HG03025 (cell line): ENCODE results near the gene MORN1.

ENCODE experiments used
- ATAC-seq: cut with Tn5 transposase; IDR thresholded peaks from one replicate; pipeline ENCODE4 v1.9.1; 2021; ENCODE audit warnings: mild to moderate bottlenecking, moderate library complexity; ENCODE audit not compliant: unreplicated experiment, low FRiP score

The MORN1 gene

DNA sequence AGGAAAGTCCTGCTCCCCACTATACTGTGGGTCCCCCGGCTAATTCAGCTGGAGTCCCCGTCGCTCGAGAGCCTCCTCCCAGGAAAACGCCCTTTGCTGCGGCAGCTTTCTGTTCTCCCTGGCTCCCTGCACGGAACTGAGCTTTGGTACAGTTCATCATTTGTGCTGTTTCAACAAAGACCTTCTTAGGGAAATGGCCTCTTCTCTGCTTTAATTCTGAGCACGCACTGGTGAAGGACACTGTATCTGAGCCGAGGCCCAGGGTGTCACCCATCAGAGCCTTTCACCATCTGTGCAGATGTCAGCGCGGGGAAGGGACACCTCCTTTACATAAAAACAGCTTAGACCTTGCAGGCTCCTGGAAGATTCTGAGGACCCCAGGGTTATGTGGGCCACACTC lies 34.5 kb upstream of the MORN1 start:
- no peak for ATAC-seq

DNA sequence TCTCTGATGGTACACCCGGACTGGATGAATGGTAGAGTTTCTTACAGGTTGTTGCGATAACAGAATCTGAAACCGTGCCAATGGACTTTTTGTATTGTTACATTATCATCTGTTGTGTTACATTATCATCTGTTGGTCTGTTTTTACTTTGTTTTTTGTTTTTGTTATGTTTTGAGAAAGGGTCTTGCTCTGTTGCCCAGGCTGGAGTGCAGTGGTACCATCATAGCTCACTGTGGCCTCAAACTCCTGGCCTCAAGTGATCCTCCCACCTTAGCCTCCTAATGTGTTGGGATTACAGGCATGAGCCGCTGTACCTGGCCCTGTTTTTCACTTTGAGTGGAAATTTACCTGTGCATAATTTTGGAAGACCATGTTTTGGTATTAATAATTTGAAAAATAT lies 31.2 kb upstream of the MORN1 start:
- no peak for ATAC-seq

DNA sequence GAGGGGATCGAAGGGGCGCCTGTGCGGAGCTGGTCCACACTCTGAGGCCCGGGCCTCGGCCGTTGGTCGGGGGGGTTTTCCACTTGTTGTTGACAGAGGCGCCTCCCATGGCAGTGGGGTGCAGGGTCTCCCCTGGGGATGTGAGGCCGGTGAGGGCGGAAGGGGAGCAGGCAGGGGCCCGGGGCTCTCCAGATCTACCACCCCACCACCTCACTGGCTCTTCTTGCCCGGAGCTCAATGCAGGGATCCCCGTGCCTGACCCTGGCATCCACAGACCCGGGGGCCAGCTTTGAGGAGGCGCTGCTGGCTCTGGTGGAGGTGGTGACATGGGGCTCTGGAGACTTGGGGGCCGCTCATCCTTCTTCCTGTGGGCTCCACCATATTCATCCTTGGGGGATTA lies 28.1 kb upstream of the MORN1 start:
- ATAC-seq = no peak

DNA sequence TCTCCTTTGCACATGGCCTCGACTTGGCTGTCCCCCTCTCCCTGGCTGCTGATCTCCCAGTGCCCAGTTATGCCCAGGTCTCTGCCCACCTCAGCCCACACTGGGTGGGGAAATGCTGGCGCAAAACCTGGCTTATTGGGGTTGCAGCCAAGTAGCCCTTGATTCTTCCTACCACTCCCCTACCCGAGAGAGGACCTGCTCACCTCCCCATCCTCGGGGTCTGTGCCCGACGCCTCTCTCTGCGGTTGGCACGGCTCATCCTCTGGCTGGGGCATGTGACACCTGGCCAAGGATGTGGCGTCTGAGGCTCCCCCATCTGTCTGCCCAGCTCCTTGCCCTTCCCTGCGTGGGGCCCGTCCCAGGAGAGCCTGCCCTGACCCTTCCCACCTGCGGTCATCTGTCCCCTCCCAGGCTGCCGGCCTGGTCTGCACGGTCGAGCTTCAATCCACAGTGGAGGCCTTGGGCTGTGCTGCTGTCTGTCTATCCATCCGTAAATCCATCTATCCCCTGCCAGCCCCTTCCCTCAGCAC lies 27.5 kb upstream of the MORN1 start:
- no peak for ATAC-seq

DNA sequence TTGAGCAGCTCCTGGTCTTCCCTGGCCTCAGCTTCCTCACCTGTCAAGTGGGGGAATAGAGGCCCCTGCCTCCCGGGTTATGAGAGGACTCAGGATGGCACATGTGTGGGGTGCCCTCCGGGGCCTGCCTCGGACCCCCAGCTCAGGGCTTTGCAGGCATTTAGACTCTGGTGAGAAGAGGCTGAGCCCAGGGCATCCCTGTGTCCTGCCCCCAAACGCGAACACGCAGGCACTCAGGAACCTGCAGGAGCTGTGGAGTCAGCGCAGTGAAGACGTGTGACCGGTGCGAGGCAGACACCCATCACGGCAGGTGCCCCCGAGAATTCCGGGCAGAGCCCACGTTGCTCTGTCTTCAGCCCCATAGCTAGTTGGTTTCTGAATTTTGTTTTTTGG lies 26.5 kb upstream of the MORN1 start:
- ATAC-seq = no peak

DNA sequence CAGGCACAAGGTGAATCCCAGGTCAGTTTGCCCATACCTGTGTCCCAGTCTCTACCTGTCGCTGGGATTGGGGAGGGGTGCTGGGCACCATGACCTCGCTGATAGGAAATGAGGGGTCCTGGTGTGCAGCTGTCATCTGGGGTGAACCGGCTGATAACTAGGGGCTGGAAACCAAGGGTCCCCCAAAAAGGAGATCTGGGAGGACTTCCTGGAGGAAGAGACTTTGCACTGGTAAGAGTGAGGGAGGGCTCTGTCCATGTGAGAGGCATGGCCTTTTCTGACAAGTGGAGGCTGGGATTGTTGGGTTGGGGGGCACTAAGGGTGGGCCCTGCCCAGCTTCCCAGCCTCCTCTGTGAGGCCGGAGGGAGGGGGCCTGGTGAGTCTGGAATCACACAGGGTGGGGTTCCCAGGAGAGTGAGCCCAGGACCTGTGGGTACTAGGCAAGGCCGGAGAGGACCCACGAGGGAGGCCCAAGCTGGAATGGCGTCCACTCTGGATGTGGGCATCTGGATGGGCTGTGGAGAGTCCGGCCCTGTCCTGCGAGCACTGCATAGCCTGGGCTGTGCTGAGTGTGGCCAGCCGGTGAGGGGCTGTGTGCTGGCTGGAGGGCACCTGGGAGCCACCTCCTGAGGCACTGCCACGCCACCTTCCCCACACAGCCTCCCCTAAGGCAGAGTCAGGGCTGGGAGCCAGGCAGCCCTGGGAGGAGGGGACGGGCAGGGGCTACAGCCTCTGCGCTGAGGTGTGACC lies 25.9 kb upstream of the MORN1 start:
- no peak for ATAC-seq

DNA sequence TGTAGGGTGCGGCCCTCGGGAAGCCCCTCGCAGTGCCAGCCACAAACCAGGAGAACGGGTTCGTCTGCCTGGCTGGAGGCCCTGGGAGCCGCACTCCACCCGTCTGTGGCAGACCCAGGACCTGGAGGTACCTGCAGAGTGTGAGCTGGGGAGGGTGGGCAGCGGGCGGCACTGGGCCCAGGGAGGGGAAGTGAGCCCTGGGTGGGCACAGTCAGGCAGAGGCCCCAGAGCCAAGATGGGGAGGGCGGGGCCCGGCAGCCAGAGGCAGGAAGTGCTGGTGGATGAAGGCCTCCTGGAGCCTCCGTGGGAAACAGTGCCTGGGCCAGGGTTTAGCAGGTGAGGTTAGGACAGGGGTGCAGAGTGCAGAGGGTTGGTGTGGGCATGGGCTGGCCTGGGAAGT lies 25.0 kb upstream of the MORN1 start:
- no peak for ATAC-seq

DNA sequence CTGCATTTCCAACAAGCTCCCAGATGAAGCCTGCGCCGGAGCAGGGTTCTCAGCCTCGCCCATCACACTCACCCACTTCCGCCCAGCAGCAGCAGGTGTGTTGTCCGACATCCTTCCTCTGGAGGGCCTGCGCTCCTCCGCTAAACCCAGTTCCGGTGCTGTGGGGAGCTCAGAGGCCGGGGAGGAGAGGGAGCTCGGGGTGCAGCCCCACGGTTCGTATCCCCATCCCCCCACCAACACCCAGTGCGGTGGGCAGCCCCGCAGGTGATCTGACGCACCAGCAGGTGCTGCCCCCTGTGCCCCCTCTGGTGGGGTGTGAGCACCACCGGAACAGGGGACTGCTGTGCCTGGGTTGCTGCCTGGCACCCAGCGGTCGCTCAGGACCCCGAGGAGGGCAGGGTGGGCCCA lies 24.5 kb upstream of the MORN1 start:
- ATAC-seq = no peak

DNA sequence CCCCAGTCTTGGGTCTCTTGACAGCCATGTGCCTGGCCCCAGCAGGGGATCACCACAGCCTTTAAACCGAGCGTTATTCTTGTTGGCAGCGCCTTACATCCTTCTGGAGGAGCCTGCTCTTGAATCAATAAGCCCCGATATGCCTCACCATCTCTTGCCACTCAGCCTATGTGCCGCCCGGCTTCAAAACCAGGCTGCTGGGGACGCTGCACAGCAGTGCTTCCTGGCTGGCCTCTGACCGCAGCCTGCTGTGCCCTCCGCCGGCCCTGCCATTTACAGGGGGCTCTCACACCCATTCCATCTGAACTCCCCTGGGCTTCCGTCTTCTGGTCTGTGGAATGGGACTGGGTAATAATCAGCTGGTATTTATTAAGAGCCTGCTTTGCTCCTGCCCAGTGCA lies 24.0 kb upstream of the MORN1 start:
- no peak for ATAC-seq

DNA sequence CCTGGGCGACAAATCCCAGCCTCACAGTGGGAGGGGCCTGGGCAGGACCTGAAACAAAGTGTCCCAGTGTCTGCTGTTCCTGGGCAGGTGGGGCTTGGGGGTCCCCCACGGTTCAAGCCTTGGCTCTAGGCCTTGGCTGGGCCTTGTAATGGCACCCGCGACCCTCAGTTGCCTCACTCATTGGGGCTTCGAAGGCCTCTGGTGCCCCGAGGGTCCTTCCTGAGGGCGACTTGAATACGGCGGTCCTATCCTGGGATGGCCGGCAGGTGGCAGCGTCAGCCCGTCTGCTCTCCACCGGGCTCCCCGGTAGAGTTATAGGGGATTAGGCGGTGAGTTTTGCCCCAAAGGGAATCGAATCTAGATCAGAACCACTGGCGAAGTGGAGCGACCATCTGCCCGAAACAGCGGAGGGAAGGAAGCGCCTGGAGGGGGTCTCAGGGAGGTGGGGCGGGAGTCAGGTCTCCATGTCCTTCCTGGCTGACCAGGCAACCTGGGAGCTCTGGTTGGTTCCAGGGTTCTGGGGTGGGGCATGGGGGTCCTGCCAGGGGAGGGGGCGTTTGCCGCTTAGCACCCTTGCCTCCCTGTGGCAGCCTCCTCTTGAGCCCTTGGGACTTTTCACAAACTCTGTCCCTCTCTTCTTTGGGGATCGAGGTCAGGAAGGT lies 23.1 kb upstream of the MORN1 start:
- ATAC-seq = no peak

DNA sequence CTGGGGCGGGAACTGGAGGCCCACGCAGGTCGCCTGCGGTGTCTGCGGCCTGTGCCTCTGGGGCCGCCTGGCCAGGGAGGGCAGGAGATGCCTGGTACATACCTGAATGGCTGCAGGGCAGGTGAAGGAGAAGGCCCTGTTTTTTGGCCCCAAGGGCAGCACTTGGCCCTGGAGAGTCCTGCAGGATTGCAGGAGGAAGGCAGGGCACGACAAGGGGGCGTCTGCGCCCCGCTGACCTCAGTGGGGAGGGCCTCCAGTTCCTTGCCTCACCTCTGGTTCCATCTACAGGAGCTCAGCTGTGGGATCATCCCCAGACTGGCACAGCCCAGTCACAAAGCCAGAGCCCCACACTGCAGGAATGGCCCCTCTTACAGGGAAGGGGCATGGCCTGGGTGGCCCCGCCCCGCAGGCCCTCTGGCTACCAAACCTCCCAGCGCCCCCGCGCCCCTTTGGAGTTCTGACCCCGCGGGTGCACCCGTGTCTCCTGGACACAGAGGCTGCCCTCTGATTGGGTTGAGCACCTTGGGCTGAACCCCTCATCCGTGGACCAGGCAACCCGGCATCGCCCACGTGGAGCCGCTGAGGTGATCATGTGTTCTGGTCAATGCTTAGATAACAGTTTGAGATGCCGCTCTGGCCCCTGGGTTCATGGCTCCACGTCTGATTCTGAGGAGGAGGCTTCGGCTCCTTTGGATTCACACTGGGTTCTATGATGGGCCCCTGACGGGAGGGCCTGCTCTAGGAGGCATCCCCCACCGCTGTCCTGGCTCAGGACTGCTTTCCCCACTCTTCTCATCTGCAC lies 22.3 kb upstream of the MORN1 start:
- ATAC-seq = no peak

DNA sequence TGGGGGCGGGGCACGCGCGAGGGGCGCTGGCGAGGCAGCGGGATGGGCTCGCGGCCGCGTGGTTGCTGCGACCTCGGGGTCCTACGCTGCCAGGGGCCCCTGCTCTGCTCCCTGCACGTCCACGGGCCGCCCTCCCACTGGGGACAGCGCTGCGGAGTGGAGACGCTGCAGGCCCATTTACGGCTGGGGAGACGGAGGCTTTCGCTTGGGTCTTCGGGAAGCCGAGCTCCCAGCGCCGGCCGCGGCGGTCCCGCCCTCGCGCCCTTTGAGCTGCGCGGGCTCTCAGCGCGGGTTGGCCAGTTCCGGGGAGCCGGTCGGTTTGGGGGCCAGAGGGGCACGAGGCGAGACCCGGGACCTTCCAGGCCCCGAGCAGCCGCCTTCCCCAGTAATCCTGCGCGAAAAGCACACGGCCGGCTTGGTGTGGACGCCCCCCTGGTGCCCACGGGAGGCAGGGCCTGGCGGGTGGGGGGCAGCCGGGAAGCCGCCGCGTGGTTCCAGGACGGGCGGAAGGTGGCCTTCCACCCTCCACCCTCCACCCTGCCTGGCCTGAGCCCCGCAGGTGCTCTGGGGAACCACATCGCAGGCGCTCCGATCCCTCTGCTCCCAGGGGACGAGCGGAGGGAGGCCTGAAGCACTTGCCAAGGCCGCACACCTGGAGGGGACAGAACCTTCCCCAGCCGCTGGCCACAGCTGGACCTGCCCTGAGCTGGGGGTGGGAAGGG lies 21.6 kb upstream of the MORN1 start:
- peak; percentile 14 for ATAC-seq

DNA sequence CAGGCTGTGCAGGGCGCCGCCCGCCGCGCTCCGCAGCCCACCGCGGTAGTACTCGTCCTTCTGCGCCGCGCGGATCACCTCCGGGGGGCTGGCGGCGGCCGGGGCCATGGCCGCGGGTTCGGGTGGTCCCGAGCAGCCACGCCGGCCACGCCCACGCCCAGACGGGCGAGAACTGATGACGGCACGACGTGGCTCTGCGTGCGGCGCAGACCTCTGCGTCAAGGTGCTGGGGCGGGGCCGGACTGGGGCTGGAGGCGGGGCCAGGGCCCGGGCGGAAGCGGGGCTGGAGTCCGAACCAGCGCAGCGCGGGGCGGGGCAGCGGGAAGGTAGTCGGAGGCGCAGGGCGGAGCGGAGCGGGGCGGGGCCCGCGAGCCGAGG lies 21.0 kb upstream of the MORN1 start, which contains the start of gene PEX10:
Gene PEX10, minus strand, starts transcription at position 170 of the 378 bp plus-strand sequence. Its CDS starts 62 bp downstream, at position 108.
- ATAC-seq = peak; percentile 74

DNA sequence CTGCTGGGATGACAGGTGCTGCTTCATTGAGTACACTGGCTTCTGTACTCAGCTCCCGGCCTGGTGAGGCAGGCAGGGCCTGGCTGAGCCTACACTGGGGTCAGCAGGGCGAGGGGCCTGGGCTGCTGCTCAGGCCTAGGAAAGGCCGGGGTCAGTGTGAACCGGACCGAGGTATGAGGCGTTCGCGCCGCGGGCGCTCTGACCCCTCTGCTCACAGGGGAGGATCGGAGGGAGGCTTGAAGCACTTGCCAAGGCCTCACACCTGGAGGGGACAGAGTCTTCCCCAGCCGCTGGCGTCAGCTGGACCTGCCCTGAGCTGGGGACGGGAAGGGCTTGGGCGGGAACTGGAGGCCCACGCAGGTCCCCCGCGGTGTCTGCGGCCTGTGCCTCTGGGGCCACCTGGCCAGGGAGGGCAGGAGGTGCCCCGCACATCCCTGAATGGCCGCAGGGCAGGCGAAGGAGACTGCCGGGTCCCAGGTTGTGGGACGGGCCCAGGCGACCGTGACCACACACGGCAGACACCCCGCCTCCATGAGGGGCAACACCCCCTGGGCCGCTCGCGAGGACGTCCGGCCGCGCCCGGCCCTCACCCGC lies 20.5 kb upstream of the MORN1 start:
- ATAC-seq = peak; percentile 19

DNA sequence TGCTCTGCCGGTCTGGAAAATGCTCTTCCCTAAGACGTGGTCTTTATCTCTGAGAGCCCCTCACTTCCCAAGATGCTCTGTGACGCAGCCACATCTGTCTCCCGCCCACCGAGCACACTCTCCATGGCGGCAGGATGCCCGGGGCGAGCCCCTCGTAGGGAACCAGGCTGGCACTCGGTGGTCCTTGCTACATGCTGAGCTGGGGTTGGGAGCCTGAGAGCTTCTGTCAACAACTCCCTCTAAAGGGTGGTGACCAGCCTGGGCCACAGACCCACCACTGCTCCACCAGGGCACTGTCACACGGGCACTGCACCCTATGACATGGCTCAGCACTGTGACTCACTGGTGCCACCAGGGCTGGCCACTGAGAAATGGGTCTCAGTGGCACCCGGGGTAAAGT lies 18.4 kb upstream of the MORN1 start:
- ATAC-seq = no peak

DNA sequence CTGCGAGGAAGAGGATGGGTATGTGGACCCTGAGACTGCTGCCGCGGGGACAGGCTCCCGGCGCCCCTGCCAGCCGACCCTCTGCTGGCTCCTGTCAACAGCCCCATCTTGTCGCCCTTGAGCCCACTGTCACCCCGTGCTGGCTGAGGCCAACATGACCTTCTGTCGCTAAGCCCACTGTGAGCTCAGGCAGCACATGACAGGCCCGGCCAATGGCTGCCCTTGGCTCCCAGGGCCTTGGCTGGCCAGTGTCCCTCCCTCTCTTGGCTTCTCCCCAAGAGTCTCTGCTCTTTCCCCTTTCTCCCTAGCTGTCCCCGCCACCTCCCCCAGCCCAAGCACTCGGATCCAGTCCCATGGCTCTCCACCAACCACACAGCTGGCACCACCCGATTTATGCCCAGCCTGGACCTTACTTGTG lies 17.5 kb upstream of the MORN1 start:
- ATAC-seq = no peak

DNA sequence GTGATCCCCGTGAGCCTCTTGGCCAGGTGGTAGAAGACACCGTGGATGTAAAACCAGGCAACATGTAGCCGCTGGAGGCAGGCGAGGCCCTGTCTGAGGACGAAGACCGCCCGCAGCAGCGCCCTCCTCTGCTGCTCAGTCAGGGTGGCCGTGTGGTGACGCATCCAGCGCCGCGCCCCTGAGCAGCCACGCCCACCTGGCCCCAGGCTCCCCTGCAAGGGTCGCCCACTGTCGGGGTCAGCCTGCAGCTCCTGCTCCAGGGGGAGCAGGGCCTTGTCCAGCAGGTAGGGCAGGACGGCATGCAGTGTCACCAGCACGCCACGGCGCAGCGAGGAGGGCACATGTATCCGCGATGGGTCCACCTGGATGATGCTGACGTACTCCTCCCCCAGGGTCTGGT lies 17.1 kb upstream of the MORN1 start:
- ATAC-seq = no peak

DNA sequence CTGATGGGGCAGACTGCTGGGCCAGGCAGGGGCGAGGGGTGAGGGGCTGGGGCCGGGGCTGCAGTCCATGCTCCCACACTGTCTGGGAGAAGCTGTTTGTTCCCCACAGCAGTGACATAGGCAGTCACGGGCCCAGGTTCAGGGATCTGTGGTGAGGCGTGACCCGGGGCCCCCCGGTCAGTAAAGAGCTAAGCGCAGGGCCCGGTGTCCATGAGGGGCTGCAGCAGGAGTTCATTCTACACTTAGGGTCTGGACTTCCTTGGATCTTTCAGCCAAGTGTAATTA lies 16.6 kb upstream of the MORN1 start:
- ATAC-seq = no peak

DNA sequence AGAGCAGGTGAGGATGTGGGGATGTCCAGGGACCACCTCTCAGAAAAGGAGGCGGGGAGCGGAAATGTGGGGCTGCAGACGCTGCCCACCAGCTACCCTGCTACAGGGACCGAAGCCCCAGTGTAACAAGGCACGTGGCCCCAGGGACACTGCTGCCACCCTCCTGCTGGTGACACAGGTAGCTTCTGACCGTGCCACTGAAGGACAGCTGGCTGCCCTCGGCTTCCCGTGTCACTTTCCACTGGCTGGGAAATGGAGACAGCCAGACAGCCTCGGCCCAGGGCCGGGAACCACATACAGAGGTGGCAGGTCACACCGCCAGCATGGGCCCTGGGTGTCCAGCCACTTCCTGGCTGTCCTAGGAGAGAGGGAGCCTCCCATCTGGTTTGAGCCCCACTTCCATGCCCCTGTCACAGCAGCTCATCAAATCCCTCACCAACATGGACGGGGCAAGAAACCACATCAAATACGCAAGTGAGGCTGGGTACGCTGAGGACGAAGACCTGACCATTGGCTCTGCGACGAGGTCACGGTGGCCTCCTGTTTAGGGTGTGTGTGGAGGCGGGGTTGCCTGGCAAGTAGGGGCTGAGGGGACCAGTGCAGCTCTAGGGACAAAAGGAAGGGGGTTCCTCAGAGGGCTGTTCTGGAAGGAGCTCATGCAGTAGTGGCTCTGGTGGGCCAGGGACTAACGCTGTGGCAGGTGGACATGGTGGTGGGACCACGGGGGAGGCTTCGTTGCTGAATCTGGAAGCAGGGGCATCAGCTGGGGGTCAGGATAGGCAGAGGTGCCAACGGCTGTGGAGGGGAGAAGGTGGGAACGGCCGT lies 16.0 kb upstream of the MORN1 start:
- ATAC-seq = no peak
